Transverse colon (tissue), 4 donors: ENCODE measurements around the gene GSTA2. TPM values are rescaled to one million over a fixed set of nuclear protein-coding genes. Genes with fewer than 3 reads are reported as not detected.

Experiments
- DNase-seq: peaks from one replicate; pipeline ENCODE4 v3.0.0-alpha.2; 2019
- H3K27ac ChIP-seq, 4 donors: fragments of 200-600 bp; sonication (generic); 2 replicates each; pipeline ENCODE4 v1.5.1; 2016 to 2018; ENCODE audit warnings: inconsistent platforms in 4 of 4
- H3K27me3 ChIP-seq: fragments of 200-600 bp; sonication (generic); 2 replicates; pipeline ENCODE4 v1.5.1; 2017; ENCODE audit warnings: inconsistent platforms
- H3K36me3 ChIP-seq, 4 donors: fragments of 200-600 bp; sonication (generic); 2 replicates each; pipeline ENCODE4 v1.5.1; 2017 to 2019; ENCODE audit warnings: inconsistent platforms in 4 of 4
- H3K4me1 ChIP-seq, 4 donors: fragments of 200-600 bp; sonication (generic); 2 replicates each; pipeline ENCODE4 v1.5.1; 2017 to 2020; ENCODE audit warnings: inconsistent platforms in 4 of 4
- H3K4me3 ChIP-seq, 4 donors: fragments of 200-600 bp; sonication (generic); 1 replicate in 1 of 4; 2 replicates in 3 of 4; pipeline versions ENCODE4 v1.5.1 to v1.6.1; 2017 to 2019; ENCODE audit warnings: inconsistent platforms in 4 of 4
- H3K9me3 ChIP-seq, 2 donors: fragments of 200-600 bp; sonication (generic); 2 replicates each; pipeline ENCODE4 v1.5.1; 2017 to 2019; ENCODE audit warnings: inconsistent platforms in 2 of 2
- EP300 ChIP-seq: sonication (generic); formaldehyde crosslinking; IDR thresholded peaks from one replicate; pipeline ENCODE4 v1.6.1; 2017; ENCODE audit warnings: antibody characterized with exemption, low read depth
- POLR2A ChIP-seq: fragments of 450-650 bp; IDR thresholded peaks from one replicate; pipeline ENCODE4 v1.6.1; 2016; ENCODE audit warnings: antibody characterized with exemption, mild to moderate bottlenecking, moderate library complexity
- POLR2AphosphoS5 ChIP-seq, 3 donors: sonication (generic); formaldehyde crosslinking; IDR thresholded peaks; one replicate each; pipeline ENCODE4 v1.6.1; 2016; ENCODE audit warnings: antibody characterized with exemption in 3 of 3
- in situ Hi-C, 4 donors: fragments of 200-750 bp; cut with MboI; loops; one replicate each; pipeline versions ENCODE4 v1.15.0 to v1.15.1; 2017; ENCODE audit warnings: low sequenced_read_pairs in 3 of 4, low pct_ligation_motif_present in 1 of 4, low pct_unique_long_range_greater_than_20kb in 1 of 4
- intact Hi-C: fragments of 100-400 bp; cut with DNase I; formaldehyde crosslinking; loops from one replicate; pipeline ENCODE4 v1.15.1; 2023; ENCODE audit warnings: low total_unique reads
- total RNA-seq, 4 donors: library from RNA; depleted of rRNA; stranded (reverse); fragments of >200 nt; gene quantifications; one replicate each; pipeline ENCODE4 v1.1.0, GENCODE V29; 2016
- TF ChIP-seq, protein P1 (sequence below), 5 experiments: fragments of 200-600 bp in 3 of 5; fragments of 450-650 bp in 2 of 5; sonication (generic) in 3 of 5; IDR thresholded peaks; 1 replicate in 2 of 5; 2 replicates in 3 of 5; pipeline ENCODE4 v1.5.1; 2016 to 2017; ENCODE audit warnings: antibody characterized with exemption in 5 of 5, inconsistent platforms in 3 of 5, mild to moderate bottlenecking in 2 of 5, moderate library complexity in 1 of 5

Gene GSTA2
- total RNA-seq, 4 donors from 2014 or later = 1.00 TPM; not detected in 3

DNA sequence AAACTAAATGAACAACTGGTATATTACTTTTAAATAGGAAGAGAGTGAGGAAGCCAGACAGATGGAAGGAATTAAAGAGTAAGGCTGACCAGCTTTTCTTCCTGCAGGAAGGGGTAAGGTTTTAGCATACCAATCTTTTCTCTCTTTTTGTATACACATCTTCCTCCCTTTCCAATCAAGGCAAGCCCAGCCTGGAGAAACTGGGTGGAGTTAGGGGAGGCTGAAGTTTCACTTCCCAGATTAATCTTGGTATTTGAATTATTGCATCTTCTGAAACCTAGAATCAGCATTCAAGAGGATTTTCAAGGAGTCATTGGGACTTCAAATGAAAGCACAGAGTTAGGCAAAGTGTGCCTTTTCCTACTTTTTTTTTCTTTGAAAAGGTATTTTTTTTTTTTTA, 59.2 kb downstream of the GSTA2 start:
- DNase-seq = no peak
- no peaks in the 10 kb centered on the region for H3K27me3 ChIP-seq

More for the DNA sequence above, 59.2 kb downstream of the GSTA2 start:
- no peaks in the 10 kb centered on the region for H3K9me3 ChIP-seq
- H3K4me3 ChIP-seq = no peak overlapping the region
- no peaks in the 10 kb centered on the region for H3K4me1 ChIP-seq
- intact Hi-C loops (no loop called here), in situ Hi-C loops (no loop called here)
- no peaks in the 10 kb centered on the region for H3K36me3 ChIP-seq
- H3K27ac ChIP-seq = no peak overlapping the region
- TF ChIP-seq POLR2A = no peak
- no peak for TF ChIP-seq EP300
- no peak for TF ChIP-seq POLR2AphosphoS5 (IDR thresholded peaks at IDR 0.05)
- TF ChIP-seq, protein P1, sequence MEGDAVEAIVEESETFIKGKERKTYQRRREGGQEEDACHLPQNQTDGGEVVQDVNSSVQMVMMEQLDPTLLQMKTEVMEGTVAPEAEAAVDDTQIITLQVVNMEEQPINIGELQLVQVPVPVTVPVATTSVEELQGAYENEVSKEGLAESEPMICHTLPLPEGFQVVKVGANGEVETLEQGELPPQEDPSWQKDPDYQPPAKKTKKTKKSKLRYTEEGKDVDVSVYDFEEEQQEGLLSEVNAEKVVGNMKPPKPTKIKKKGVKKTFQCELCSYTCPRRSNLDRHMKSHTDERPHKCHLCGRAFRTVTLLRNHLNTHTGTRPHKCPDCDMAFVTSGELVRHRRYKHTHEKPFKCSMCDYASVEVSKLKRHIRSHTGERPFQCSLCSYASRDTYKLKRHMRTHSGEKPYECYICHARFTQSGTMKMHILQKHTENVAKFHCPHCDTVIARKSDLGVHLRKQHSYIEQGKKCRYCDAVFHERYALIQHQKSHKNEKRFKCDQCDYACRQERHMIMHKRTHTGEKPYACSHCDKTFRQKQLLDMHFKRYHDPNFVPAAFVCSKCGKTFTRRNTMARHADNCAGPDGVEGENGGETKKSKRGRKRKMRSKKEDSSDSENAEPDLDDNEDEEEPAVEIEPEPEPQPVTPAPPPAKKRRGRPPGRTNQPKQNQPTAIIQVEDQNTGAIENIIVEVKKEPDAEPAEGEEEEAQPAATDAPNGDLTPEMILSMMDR (IDR thresholded peaks at IDR 0.05) = no peak

Other genes with a start within 250 kb of the GSTA2 start
- gene TRAM2, start 186.4 kb downstream of the GSTA2 start, total RNA-seq = 10 to 100 TPM in 2 of 4 donors, 1 to 10 TPM in 2; 8.4 to 15.4 (median 11.7) TPM
- gene TMEM14A, start 92.4 kb downstream of the GSTA2 start, total RNA-seq = 10 to 100 TPM in 3 of 4 donors, not detected in 1; 12.5 to 35.8 (median 19.4) TPM
- gene GSTA1, start 40.3 kb upstream of the GSTA2 start, total RNA-seq = 10 to 100 TPM in 2 of 4 donors, 1 to 10 TPM in 1, not detected in 1; 1.4 to 18.5 (median 16.2) TPM
- not detected for gene GSTA5, start 77.3 kb upstream of the GSTA2 start, total RNA-seq
- not detected for gene GSTA3, start 146.2 kb upstream of the GSTA2 start, total RNA-seq
- 10 to 100 TPM in 2 of 4 donors, 1 to 10 TPM in 2; 1.5 to 47.4 (median 11.2) TPM for gene GSTA4, start 231.8 kb upstream of the GSTA2 start, total RNA-seq